ENCODE measurements around the gene CST8. TPM values are rescaled to one million over a fixed set of nuclear protein-coding genes. Genes with fewer than 3 reads are reported as not detected.

The CST8 gene
- total RNA-seq, 1 donor from 2014 or later: not detected

DNA sequence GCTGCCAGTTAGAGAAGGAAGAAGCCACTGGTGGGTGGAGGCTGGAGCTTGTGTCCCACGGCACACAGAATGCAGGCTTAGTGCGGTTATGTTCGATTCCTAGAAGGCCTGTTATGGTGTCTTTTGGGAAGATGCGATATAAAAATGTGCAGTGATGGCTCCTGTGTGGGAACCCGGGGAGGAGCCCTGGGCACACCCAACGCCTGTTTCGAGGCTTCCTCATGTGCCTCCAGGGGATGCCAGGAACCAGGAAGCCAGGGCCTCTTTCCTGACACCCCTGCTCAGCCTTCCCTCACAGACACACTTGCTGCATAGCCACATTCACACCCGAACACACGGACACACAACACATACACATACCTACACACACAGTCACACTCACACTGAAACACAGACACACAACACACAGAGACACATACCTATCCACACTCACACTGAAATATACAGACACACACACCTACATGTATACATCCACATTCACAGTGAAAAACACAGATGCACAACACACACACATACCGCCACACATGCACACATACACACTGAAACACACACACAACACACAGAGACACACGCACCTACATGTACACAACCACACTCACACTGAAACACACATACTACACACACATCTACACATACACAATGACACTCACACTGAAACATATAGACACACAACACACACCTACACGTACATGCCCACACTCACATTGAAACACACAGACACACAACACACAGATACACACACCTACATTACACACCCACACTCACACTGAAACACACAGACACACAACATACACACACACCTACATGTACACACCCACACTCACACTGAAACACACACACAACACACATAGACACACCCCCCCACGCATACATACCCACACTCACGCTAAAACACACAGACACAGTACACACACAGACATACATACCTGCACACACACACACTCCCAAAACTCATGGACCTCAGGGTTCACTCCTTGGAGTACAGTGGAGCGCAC, 37.1 kb upstream of the CST8 start:
- DNase-seq: no peak
- H3K27ac ChIP-seq: no peak overlapping the region
- TF ChIP-seq, protein P1, sequence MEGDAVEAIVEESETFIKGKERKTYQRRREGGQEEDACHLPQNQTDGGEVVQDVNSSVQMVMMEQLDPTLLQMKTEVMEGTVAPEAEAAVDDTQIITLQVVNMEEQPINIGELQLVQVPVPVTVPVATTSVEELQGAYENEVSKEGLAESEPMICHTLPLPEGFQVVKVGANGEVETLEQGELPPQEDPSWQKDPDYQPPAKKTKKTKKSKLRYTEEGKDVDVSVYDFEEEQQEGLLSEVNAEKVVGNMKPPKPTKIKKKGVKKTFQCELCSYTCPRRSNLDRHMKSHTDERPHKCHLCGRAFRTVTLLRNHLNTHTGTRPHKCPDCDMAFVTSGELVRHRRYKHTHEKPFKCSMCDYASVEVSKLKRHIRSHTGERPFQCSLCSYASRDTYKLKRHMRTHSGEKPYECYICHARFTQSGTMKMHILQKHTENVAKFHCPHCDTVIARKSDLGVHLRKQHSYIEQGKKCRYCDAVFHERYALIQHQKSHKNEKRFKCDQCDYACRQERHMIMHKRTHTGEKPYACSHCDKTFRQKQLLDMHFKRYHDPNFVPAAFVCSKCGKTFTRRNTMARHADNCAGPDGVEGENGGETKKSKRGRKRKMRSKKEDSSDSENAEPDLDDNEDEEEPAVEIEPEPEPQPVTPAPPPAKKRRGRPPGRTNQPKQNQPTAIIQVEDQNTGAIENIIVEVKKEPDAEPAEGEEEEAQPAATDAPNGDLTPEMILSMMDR (IDR thresholded peaks at IDR 0.05): no peak
- H3K27me3 ChIP-seq: peaks cover 8% of the 10 kb centered on the region
- ATAC-seq: no peak
- H3K4me3 ChIP-seq: no peak overlapping the region
- intact Hi-C loops (cut with DNase I): no loop called here
- H3K4me1 ChIP-seq: no peaks in the 10 kb centered on the region
- no peaks in the 10 kb centered on the region for H3K36me3 ChIP-seq
- no peaks in the 10 kb centered on the region for H3K9me3 ChIP-seq

DNA sequence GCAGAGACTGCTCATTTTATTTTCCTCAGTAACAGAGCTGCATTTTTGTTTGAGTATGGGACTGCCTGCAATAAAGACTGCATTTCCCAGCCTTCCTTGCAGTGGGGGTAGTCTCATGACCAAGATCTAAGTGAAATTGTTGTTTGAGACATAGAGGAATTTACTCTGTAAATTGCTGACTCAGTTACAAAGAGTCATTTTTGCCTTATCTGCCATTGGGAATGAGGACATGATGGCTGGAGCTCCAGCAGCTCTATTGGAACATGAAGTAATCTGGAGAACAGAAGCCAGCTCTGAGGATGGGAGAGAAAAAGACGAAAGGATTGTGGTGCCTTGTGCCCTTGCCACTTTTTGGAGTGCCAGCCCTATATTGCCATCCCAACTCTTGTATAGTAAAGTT, 36.1 kb upstream of the CST8 start:
- no peak for ATAC-seq
- DNase-seq: no peak
- Histone ChIP-seq H3K4me3 (no peak overlapping the region), H3K9me3 (no peaks in the 10 kb centered on the region), H3K27ac (no peak overlapping the region), H3K4me1 (no peaks in the 10 kb centered on the region), H3K27me3 (peaks cover 8% of the 10 kb centered on the region), H3K36me3 (no peaks in the 10 kb centered on the region)
- TF ChIP-seq, protein P1 (IDR thresholded peaks at IDR 0.05): no peak
- intact Hi-C loops (cut with DNase I): no loop called here

- DNase-seq (no peak), ATAC-seq (no peak)
- intact Hi-C loops (cut with DNase I): no loop called here
- no peaks in the 10 kb centered on the region for H3K9me3 ChIP-seq
- no peak overlapping the region for H3K4me3 ChIP-seq
- H3K4me1 ChIP-seq: no peaks in the 10 kb centered on the region
- no peak overlapping the region for H3K27ac ChIP-seq
- no peaks in the 10 kb centered on the region for H3K36me3 ChIP-seq
- TF ChIP-seq, protein P1 (IDR thresholded peaks at IDR 0.05): no peak
- peaks cover 8% of the 10 kb centered on the region for H3K27me3 ChIP-seq
Measured at GRCh38 chr20:23455639-23456038, 35.3 kb upstream of the CST8 start.

GRCh38 chr20:23456409-23456808, 34.5 kb upstream of the CST8 start:
- no peaks in the 10 kb centered on the region for H3K9me3 ChIP-seq
- ATAC-seq (no peak), DNase-seq (no peak)
- H3K4me3 ChIP-seq: no peak overlapping the region
- no peaks in the 10 kb centered on the region for H3K36me3 ChIP-seq
- H3K4me1 ChIP-seq: no peaks in the 10 kb centered on the region
- intact Hi-C loops (cut with DNase I): no loop called here
- TF ChIP-seq, protein P1 (IDR thresholded peaks at IDR 0.05): no peak
- no peak overlapping the region for H3K27ac ChIP-seq
- H3K27me3 ChIP-seq: peaks cover 8% of the 10 kb centered on the region

DNA sequence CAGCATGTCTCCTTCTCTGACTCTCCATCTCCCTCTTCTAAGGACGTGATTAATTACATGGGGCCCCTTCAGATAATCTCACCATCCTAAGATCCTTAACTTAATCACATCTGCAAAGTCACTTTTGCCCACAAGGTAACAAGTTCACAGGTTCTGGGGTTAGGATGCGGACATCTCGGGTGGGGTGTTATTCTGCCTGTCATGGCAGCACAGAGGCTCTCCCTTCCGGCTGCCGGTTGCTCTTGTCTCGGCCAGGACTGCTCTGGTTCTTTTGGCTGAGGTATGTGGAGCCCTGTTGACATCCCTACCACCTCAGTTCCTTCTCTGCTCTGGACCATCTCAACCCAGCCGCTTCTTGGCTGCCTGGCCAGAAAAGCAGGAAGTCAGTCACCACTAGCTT, 34.0 kb upstream of the CST8 start:
- TF ChIP-seq, protein P1 (IDR thresholded peaks at IDR 0.05): no peak
- Histone ChIP-seq H3K36me3 (no peaks in the 10 kb centered on the region), H3K9me3 (no peaks in the 10 kb centered on the region), H3K27me3 (peaks cover 8% of the 10 kb centered on the region), H3K27ac (no peak overlapping the region), H3K4me3 (no peak overlapping the region), H3K4me1 (no peaks in the 10 kb centered on the region)
- intact Hi-C loops (cut with DNase I): no loop called here
- ATAC-seq (no peak), DNase-seq (no peak)
